Esophagus squamous epithelium (tissue), 5 donors: ENCODE measurements around the gene OR52D1. TPM values are rescaled to one million over a fixed set of nuclear protein-coding genes. Genes with fewer than 3 reads are reported as not detected.

Experiments used
- DNase-seq: peaks from one replicate; lab custom pipeline; 2025; lab: John Stamatoyannopoulos, UW
- H3K27ac ChIP-seq, 4 donors: fragments of 200-600 bp; sonication (generic); one replicate each; pipeline ENCODE4 v1.5.1; 2016 to 2019; ENCODE audit warnings: mild to moderate bottlenecking in 1 of 4
- H3K27me3 ChIP-seq, 4 donors: fragments of 200-600 bp; sonication (generic); 1 replicate in 3 of 4; 2 replicates in 1 of 4; pipeline versions ENCODE4 v1.5.1 to v1.6.0; 2017 to 2021; ENCODE audit warnings: antibody characterized with exemption in 1 of 4
- H3K36me3 ChIP-seq, 3 donors: fragments of 200-600 bp; sonication (generic); one replicate each; pipeline ENCODE4 v1.5.1; 2016 to 2019
- H3K4me1 ChIP-seq, 3 donors: fragments of 200-600 bp; sonication (generic); one replicate each; pipeline ENCODE4 v1.5.1; 2017 to 2019
- H3K4me3 ChIP-seq, 4 donors: fragments of 200-600 bp; sonication (generic); 1 replicate in 3 of 4; 2 replicates in 1 of 4; pipeline ENCODE4 v1.5.1; 2016 to 2019; ENCODE audit warnings: mild to moderate bottlenecking in 2 of 4, moderate library complexity in 1 of 4
- H3K9me3 ChIP-seq, 3 donors: fragments of 200-600 bp; sonication (generic); one replicate each; pipeline ENCODE4 v1.5.1; 2016 to 2019
- CTCF ChIP-seq, 6 experiments: fragments of 450-650 bp in 4 of 6; fragments of 200-600 bp in 2 of 6; sonication (generic) in 2 of 6; IDR thresholded peaks; one replicate each; pipeline ENCODE4 v1.5.1; 2016 to 2019; ENCODE audit warnings: antibody characterized with exemption in 6 of 6, mild to moderate bottlenecking in 4 of 6, moderate library complexity in 4 of 6
- POLR2A ChIP-seq, 4 donors: fragments of 450-650 bp; IDR thresholded peaks; one replicate each; pipeline ENCODE4 v1.6.1; 2017; ENCODE audit warnings: antibody characterized with exemption in 4 of 4, mild to moderate bottlenecking in 4 of 4, moderate library complexity in 3 of 4
- WGBS, 2 donors: methylation state at CpG; one replicate each; pipeline ENCODE4 v1.1.5; 2018; 5-methylcytosine and 5-hydroxymethylcytosine counted together
- intact Hi-C: fragments of 100-400 bp; cut with DNase I; formaldehyde crosslinking; loops from one replicate; pipeline ENCODE4 v1.15.0; 2022
- total RNA-seq, 4 donors: library from RNA; depleted of rRNA; stranded (reverse); fragments of >200 nt; gene quantifications; one replicate each; pipeline ENCODE4 v1.1.0, GENCODE V29; 2016
- donor health status: DM: yes; HTN: yes; CAD: no.

The OR52D1 gene
- total RNA-seq, 4 donors from 2014 or later = not detected

GRCh38 chr11:5504403-5504921, 16.0 kb downstream of the OR52D1 start:
- H3K27ac ChIP-seq = no peak overlapping the region
- H3K36me3 ChIP-seq = no peaks in the 10 kb centered on the region
- no peaks in the 10 kb centered on the region for H3K4me1 ChIP-seq
- WGBS, 2 donors = 50 to 69% methylated on average over 2 of the region's 2 CpGs
- TF ChIP-seq POLR2A (IDR thresholded peaks at IDR 0.05) (no peak), CTCF (IDR thresholded peaks at IDR 0.05) (no peak)
- DNase-seq = no peak
- no peaks in the 10 kb centered on the region for H3K9me3 ChIP-seq
- no peak overlapping the region for H3K4me3 ChIP-seq
- no peaks in the 10 kb centered on the region for H3K27me3 ChIP-seq
- intact Hi-C loops = no loop called here

GRCh38 chr11:5505363-5506048, 17.0 kb downstream of the OR52D1 start:
- no peak for TF ChIP-seq POLR2A (IDR thresholded peaks at IDR 0.05)
- no peak for TF ChIP-seq CTCF (IDR thresholded peaks at IDR 0.05)
- 79 to 85% methylated on average over 9 of the region's 9 CpGs for WGBS, 2 donors
- intact Hi-C loops = no loop called here

DNA sequence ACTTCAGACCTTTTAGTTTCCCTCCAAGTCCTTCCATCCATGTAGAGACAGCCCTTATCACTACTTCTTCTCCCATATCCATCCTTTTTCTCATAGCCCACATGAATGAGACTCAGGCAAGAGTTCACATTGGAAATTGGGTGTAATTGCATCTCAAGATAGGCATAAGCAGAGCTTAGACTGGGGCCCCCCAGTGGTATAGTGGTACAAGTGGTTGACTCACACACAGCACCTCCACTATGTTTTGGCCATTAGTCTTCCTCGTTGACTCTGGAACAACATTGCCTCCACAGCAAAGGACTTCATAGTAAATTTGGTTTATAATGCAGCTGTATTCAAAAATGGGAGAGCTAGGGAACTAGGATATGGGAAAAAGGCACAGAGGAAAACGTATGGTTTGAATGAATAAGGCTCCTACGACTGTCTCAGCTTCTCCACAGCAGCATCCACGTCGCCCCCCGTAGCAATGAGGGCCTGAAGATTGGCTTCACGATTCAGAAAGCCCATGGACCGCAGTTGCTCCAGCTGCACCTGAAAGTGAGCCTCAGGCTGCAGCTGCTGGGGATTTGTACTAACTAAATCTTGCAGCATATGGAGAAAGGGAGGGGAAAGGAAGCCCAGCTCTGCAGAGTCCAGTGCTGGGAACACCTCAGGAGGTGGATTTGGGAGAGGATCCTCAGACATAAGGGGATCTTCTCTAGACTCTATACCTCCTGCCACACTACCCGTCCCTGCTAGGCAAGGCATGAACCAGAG, 18.9 kb downstream of the OR52D1 start:
- WGBS, 2 donors = 61 to 76% methylated on average over 3 to 9 of the region's 9 CpGs
- H3K4me1 ChIP-seq = no peaks in the 10 kb centered on the region

More at GRCh38 chr11:5505363-5506048, 17.0 kb downstream of the OR52D1 start:
- H3K36me3 ChIP-seq = no peaks in the 10 kb centered on the region
- H3K4me1 ChIP-seq = no peaks in the 10 kb centered on the region
- H3K27me3 ChIP-seq = no peaks in the 10 kb centered on the region
- no peak for DNase-seq
- no peak overlapping the region for H3K27ac ChIP-seq
- no peaks in the 10 kb centered on the region for H3K9me3 ChIP-seq
- H3K4me3 ChIP-seq = no peak overlapping the region

GRCh38 chr11:5507933-5508305, 19.4 kb downstream of the OR52D1 start:
- Histone ChIP-seq H3K9me3 (no peaks in the 10 kb centered on the region), H3K27ac (no peak overlapping the region), H3K36me3 (no peaks in the 10 kb centered on the region), H3K4me1 (no peaks in the 10 kb centered on the region), H3K27me3 (no peaks in the 10 kb centered on the region), H3K4me3 (no peak overlapping the region)
- WGBS, 2 donors = 63 to 83% methylated on average over 3 to 4 of the region's 6 CpGs
- TF ChIP-seq POLR2A (IDR thresholded peaks at IDR 0.05) (no peak), CTCF (IDR thresholded peaks at IDR 0.05) (no peak)
- intact Hi-C loops = no loop called here
- no peak for DNase-seq

More for the DNA sequence above, 18.9 kb downstream of the OR52D1 start:
- no peak for DNase-seq
- TF ChIP-seq POLR2A (IDR thresholded peaks at IDR 0.05) (no peak), CTCF (IDR thresholded peaks at IDR 0.05) (no peak)
- Histone ChIP-seq H3K27me3 (no peaks in the 10 kb centered on the region), H3K9me3 (no peaks in the 10 kb centered on the region), H3K36me3 (no peaks in the 10 kb centered on the region), H3K27ac (no peak overlapping the region), H3K4me3 (no peak overlapping the region)
- intact Hi-C loops = no loop called here

- intact Hi-C loops = no loop called here
- 81 to 84% methylated on average over 5 to 6 of the region's 8 CpGs for WGBS, 2 donors
- no peak for TF ChIP-seq POLR2A (IDR thresholded peaks at IDR 0.05)
- TF ChIP-seq CTCF (IDR thresholded peaks at IDR 0.05) = no peak
- no peaks in the 10 kb centered on the region for H3K4me1 ChIP-seq
- H3K9me3 ChIP-seq = no peaks in the 10 kb centered on the region
- no peaks in the 10 kb centered on the region for H3K36me3 ChIP-seq
- no peak overlapping the region for H3K4me3 ChIP-seq
- H3K27ac ChIP-seq = no peak overlapping the region
- no peak for DNase-seq
- no peaks in the 10 kb centered on the region for H3K27me3 ChIP-seq
Measured at GRCh38 chr11:5508605-5509004, 20.1 kb downstream of the OR52D1 start.
